ENCODE measurements around the gene C7orf25. TPM values are rescaled to one million over a fixed set of nuclear protein-coding genes. Genes with fewer than 3 reads are reported as not detected.

C7orf25 gene
- total and polyA plus RNA-seq, 2 of the 13 experiments (the other 11 are each of a cell fraction or from before 2014, with no cell fraction given), result 0.37 to 1.3 TPM

DNA sequence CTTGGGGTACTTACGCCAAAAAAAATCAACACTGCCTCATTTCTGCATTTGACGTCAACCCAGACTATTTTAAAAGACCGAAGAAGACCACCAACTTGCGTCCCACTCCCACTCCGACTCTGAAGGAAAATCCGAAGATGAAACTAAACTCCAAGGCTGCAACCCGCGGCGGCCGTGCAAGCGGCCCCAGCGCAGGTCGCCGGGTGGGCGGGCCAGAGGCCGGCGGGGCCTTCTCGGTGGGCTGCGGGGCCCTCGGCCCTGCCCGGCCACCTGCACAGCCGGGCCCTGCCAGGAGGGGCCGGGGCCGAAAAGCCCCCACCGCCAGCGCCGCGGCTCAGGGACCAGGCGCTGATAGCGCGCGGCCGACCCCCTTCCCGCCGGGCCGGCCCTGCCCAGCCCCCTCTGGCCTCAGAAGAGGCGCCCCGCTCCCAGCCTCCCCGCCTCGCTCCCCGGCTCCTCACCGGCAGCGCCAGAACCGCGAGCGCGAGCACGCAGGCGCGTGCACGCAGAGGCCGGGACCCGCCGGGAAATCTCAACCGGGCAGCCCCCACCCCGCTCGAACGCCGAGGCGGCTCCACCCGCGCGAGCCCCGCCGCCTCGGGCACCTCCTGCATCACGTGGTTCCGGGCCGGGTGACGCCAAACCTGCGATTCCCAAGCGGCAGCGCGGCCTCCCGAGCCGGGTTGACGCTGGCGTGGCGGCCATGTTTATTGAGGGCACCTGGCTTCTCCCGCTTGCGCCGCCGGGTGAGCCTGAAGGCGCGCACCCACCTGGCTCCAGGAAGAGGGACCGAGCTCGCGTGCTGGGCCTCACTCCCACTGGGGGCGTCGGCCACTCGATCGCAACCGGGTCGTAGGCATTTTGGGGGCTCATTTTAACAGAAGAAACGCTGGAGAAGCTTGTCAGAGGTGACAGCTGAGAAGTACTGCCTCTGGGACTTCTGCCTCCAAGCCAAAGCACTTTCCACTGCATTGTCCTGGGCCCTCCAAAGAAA, at the start of gene C7orf25 (continued):
- TF ChIP-seq, protein P1, sequence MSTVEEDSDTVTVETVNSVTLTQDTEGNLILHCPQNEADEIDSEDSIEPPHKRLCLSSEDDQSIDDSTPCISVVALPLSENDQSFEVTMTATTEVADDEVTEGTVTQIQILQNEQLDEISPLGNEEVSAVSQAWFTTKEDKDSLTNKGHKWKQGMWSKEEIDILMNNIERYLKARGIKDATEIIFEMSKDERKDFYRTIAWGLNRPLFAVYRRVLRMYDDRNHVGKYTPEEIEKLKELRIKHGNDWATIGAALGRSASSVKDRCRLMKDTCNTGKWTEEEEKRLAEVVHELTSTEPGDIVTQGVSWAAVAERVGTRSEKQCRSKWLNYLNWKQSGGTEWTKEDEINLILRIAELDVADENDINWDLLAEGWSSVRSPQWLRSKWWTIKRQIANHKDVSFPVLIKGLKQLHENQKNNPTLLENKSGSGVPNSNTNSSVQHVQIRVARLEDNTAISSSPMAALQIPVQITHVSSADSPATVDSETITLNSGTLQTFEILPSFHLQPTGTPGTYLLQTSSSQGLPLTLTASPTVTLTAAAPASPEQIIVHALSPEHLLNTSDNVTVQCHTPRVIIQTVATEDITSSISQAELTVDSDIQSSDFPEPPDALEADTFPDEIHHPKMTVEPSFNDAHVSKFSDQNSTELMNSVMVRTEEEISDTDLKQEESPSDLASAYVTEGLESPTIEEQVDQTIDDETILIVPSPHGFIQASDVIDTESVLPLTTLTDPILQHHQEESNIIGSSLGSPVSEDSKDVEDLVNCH (CRISPR knock-in tag; IDR thresholded peaks at IDR 0.05), result no peak
- TF ChIP-seq SMAD9 (CRISPR knock-in tag; IDR thresholded peaks at IDR 0.05), result 0 out of 2 replicates have a peak, but pooled peaks have one; percentile 64
- no peak for TF ChIP-seq HNRNPH1 (optimal IDR thresholded peaks at IDR 0.05; ENCODE audit: low read depth, low read length)
- no peak for TF ChIP-seq TBL1XR1 (IDR thresholded peaks at IDR 0.05; ENCODE audit: borderline replicate concordance, low read length, partially characterized antibody)
- peak; percentile 89 for TF ChIP-seq AKAP8 (CRISPR knock-in tag; IDR thresholded peaks at IDR 0.05)
- TF ChIP-seq, protein P2, sequence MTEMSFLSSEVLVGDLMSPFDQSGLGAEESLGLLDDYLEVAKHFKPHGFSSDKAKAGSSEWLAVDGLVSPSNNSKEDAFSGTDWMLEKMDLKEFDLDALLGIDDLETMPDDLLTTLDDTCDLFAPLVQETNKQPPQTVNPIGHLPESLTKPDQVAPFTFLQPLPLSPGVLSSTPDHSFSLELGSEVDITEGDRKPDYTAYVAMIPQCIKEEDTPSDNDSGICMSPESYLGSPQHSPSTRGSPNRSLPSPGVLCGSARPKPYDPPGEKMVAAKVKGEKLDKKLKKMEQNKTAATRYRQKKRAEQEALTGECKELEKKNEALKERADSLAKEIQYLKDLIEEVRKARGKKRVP (CRISPR knock-in tag; IDR thresholded peaks at IDR 0.05), result peak in 1 of 2 experiments; percentile 19; a peak in 1 of 4 replicates
- TF ChIP-seq, protein P3, sequence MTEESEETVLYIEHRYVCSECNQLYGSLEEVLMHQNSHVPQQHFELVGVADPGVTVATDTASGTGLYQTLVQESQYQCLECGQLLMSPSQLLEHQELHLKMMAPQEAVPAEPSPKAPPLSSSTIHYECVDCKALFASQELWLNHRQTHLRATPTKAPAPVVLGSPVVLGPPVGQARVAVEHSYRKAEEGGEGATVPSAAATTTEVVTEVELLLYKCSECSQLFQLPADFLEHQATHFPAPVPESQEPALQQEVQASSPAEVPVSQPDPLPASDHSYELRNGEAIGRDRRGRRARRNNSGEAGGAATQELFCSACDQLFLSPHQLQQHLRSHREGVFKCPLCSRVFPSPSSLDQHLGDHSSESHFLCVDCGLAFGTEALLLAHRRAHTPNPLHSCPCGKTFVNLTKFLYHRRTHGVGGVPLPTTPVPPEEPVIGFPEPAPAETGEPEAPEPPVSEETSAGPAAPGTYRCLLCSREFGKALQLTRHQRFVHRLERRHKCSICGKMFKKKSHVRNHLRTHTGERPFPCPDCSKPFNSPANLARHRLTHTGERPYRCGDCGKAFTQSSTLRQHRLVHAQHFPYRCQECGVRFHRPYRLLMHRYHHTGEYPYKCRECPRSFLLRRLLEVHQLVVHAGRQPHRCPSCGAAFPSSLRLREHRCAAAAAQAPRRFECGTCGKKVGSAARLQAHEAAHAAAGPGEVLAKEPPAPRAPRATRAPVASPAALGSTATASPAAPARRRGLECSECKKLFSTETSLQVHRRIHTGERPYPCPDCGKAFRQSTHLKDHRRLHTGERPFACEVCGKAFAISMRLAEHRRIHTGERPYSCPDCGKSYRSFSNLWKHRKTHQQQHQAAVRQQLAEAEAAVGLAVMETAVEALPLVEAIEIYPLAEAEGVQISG (CRISPR knock-in tag; IDR thresholded peaks at IDR 0.05), result peak; percentile 92
- TF ChIP-seq, protein P4, sequence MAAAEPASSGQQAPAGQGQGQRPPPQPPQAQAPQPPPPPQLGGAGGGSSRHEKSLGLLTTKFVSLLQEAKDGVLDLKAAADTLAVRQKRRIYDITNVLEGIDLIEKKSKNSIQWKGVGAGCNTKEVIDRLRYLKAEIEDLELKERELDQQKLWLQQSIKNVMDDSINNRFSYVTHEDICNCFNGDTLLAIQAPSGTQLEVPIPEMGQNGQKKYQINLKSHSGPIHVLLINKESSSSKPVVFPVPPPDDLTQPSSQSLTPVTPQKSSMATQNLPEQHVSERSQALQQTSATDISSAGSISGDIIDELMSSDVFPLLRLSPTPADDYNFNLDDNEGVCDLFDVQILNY (CRISPR knock-in tag; conservative IDR thresholded peaks at IDR 0.05), result peak; percentile 77; the same call in 1 of the 2 replicates
- TF ChIP-seq ZNF816 (CRISPR knock-in tag; IDR thresholded peaks at IDR 0.05; ENCODE audit: borderline replicate concordance), result peak; percentile 89; the same call in 1 of the 2 replicates
- TF ChIP-seq TBP (CRISPR knock-in tag; IDR thresholded peaks at IDR 0.05), result no peak
- TF ChIP-seq, protein P5, sequence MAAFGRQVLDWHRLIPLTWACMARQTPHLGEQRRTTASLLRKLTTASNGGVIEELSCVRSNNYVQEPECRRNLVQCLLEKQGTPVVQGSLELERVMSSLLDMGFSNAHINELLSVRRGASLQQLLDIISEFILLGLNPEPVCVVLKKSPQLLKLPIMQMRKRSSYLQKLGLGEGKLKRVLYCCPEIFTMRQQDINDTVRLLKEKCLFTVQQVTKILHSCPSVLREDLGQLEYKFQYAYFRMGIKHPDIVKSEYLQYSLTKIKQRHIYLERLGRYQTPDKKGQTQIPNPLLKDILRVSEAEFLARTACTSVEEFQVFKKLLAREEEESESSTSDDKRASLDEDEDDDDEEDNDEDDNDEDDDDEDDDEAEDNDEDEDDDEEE (CRISPR knock-in tag; IDR thresholded peaks at IDR 0.05), result peak; percentile 90
- TF ChIP-seq JUNB (CRISPR knock-in tag; IDR thresholded peaks at IDR 0.05; ENCODE audit: borderline replicate concordance), result no peak
- TF ChIP-seq NFIC (IDR thresholded peaks at IDR 0.05; ENCODE audit: low read length), result no peak; the same call in 1 of the 2 replicates
- TF ChIP-seq ETV6 (CRISPR knock-in tag; conservative IDR thresholded peaks at IDR 0.05), result 0 out of 2 replicates have a peak, but pooled peaks have one; percentile 76
- no peak for TF ChIP-seq ZNF775 (CRISPR knock-in tag; IDR thresholded peaks at IDR 0.05; ENCODE audit: borderline replicate concordance)
- TF ChIP-seq FOXK1 (CRISPR knock-in tag; IDR thresholded peaks at IDR 0.05; ENCODE audit: borderline replicate concordance, low read depth), result peak; percentile 57; the same call in 1 of the 2 replicates
- no peak for TF ChIP-seq MAFF (IDR thresholded peaks at IDR 0.05; ENCODE audit: low read depth, low read length)
- no peak for TF ChIP-seq ZNF251 (CRISPR knock-in tag; IDR thresholded peaks at IDR 0.05)
- TF ChIP-seq HOXA5 (CRISPR knock-in tag; IDR thresholded peaks at IDR 0.05), result peak; percentile 34; the same call in 1 of the 2 replicates
- TF ChIP-seq HOXA7 (CRISPR knock-in tag; IDR thresholded peaks at IDR 0.05), result no peak
